PC-9 (cell line): ENCODE measurements around the gene GPR75. TPM values are rescaled to one million over a fixed set of nuclear protein-coding genes. Genes with fewer than 3 reads are reported as not detected.
"Not testable (repeated sequence)": the region's sequence is repeated elsewhere in the genome, so short reads cannot be mapped to it uniquely, and the experiment has no call there.

Experiments
- BruUV-seq: library from RNA; stranded (reverse); fragments of 400-500 nt; replicated peaks from 2 replicates; lab custom pipeline; 2021; lab: Mats Ljungman, UMichigan
- CTCF ChIA-PET: fragments of 300-600 bp; sonication (Branson Sonifier 250); formaldehyde crosslinking; loops from one replicate; lab custom pipeline; 2022; ENCODE audit warnings: antibody characterized with exemption; lab: Charles Lee
- POLR2A ChIA-PET: fragments of 300-600 bp; sonication (Branson Sonifier 250); formaldehyde crosslinking; loops from one replicate; lab custom pipeline; 2022; ENCODE audit warnings: antibody characterized with exemption; ENCODE audit not compliant: unreplicated experiment; lab: Charles Lee
- DNase-seq, 2 experiments: peaks; one replicate each; pipeline versions ENCODE4 v3.0.0 to v3.0.0-alpha.2; 2015 to 2022; ENCODE audit warnings: mixed read lengths in 1 of 2
- H2AFZ ChIP-seq: fragments of 200-600 bp; sonication (generic); 2 replicates; pipeline ENCODE4 v1.8.1; 2017; ENCODE audit warnings: antibody characterized with exemption
- H3F3A ChIP-seq: fragments of 200-600 bp; sonication (generic); 2 replicates; pipeline ENCODE4 v1.8.1; 2017; ENCODE audit warnings: antibody characterized with exemption, mild to moderate bottlenecking, low read depth; ENCODE audit not compliant: insufficient read depth
- H3K27ac ChIP-seq: fragments of 200-600 bp; sonication (generic); 2 replicates; pipeline ENCODE4 v1.6.1; 2016; ENCODE audit warnings: mixed run types
- H3K27me3 ChIP-seq: fragments of 200-600 bp; sonication (generic); 2 replicates; pipeline ENCODE4 v1.6.1; 2016; ENCODE audit warnings: low read depth, mixed run types; ENCODE audit not compliant: insufficient read depth
- H3K36me3 ChIP-seq: fragments of 200-600 bp; sonication (generic); 2 replicates; pipeline ENCODE4 v1.6.1; 2016; ENCODE audit warnings: low read depth, mixed run types
- H3K4me1 ChIP-seq: fragments of 200-600 bp; sonication (generic); replicated peaks from 2 replicates; pipeline ENCODE4 v1.6.1; 2016; ENCODE audit warnings: mixed run types; ENCODE audit not compliant: insufficient read depth
- H3K4me2 ChIP-seq: fragments of 200-600 bp; sonication (generic); 2 replicates; pipeline ENCODE4 v1.6.1; 2017; ENCODE audit warnings: mixed run types
- H3K4me3 ChIP-seq: fragments of 200-600 bp; sonication (generic); 2 replicates; pipeline ENCODE4 v1.6.1; 2016; ENCODE audit warnings: mixed run types
- H3K79me2 ChIP-seq: fragments of 200-600 bp; sonication (generic); 2 replicates; pipeline ENCODE4 v1.6.1; 2017; ENCODE audit warnings: low read depth, mixed run types
- H3K9me2 ChIP-seq: fragments of 200-600 bp; sonication (generic); 2 replicates; pipeline ENCODE4 v1.8.1; 2017; ENCODE audit warnings: mild to moderate bottlenecking; ENCODE audit not compliant: insufficient read depth
- H3K9me3 ChIP-seq: fragments of 200-600 bp; sonication (generic); 2 replicates; pipeline ENCODE4 v1.8.1; 2016; ENCODE audit warnings: low read depth; ENCODE audit not compliant: insufficient read depth
- H4K20me1 ChIP-seq: fragments of 200-600 bp; sonication (generic); 2 replicates; pipeline ENCODE4 v1.8.1; 2017; ENCODE audit not compliant: insufficient read depth
- EZH2 ChIP-seq: fragments of 200-600 bp; sonication (generic); IDR thresholded peaks from 2 replicates; pipeline ENCODE4 v1.8.0; 2017; ENCODE audit warnings: antibody characterized with exemption, low read depth
- intact Hi-C: fragments of 100-400 bp; cut with micrococcal nuclease; formaldehyde crosslinking; loops from one replicate; pipeline ENCODE4 v1.10.0; 2022; ENCODE audit not compliant: unreplicated experiment
- total RNA-seq: library from RNA; stranded (reverse); gene quantifications from 2 replicates; pipeline ENCODE4 v1.2.3, GENCODE V29; 2021
- TF ChIP-seq, protein P1 (sequence below): fragments of 200-600 bp; sonication (generic); conservative IDR thresholded peaks from 2 replicates; pipeline ENCODE4 v1.6.1; 2017; ENCODE audit warnings: mixed run types, antibody characterized with exemption, mild to moderate bottlenecking, moderate library complexity

GPR75 gene
- total RNA-seq, 1 experiment from 2014 or later: 3.7 TPM

DNA sequence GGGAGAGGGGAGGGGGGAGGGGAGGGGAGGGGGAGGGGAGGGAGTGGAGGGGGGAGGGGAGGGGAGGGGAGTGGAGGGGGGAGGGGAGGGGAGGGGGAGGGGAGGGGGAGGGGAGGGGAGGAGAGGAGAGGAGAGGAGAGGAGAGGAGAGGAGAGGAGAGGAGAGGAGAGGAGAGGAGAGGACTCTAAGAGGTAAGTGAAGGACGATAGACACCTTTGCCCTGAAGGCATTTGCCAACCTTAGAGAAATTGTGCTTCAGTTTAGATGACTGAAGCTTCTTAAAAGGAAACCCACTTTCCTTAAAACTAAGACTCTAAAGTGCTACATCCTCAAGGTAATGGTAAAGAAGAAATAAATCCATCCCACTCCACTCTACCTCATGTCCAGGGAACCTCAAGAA is 19.2 kb downstream of the GPR75 start:
- BruUV-seq: no TSS peak
- no peaks in the 10 kb centered on the region for H3K9me2 ChIP-seq
- intact Hi-C loops: no loop called here
- CTCF ChIA-PET: no interaction called here
- H3K36me3 ChIP-seq: no peaks in the 10 kb centered on the region
- no peaks in the 10 kb centered on the region for H3K27me3 ChIP-seq
- no peaks in the 10 kb centered on the region for H4K20me1 ChIP-seq
- TF ChIP-seq, protein P1, sequence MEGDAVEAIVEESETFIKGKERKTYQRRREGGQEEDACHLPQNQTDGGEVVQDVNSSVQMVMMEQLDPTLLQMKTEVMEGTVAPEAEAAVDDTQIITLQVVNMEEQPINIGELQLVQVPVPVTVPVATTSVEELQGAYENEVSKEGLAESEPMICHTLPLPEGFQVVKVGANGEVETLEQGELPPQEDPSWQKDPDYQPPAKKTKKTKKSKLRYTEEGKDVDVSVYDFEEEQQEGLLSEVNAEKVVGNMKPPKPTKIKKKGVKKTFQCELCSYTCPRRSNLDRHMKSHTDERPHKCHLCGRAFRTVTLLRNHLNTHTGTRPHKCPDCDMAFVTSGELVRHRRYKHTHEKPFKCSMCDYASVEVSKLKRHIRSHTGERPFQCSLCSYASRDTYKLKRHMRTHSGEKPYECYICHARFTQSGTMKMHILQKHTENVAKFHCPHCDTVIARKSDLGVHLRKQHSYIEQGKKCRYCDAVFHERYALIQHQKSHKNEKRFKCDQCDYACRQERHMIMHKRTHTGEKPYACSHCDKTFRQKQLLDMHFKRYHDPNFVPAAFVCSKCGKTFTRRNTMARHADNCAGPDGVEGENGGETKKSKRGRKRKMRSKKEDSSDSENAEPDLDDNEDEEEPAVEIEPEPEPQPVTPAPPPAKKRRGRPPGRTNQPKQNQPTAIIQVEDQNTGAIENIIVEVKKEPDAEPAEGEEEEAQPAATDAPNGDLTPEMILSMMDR: no peak
- no peak for TF ChIP-seq EZH2
- no peak overlapping the region for H3K4me3 ChIP-seq
- H3K27ac ChIP-seq: no peak overlapping the region
- H3K9me3 ChIP-seq: no peaks in the 10 kb centered on the region
- H3F3A ChIP-seq: peaks cover 8% of the 10 kb centered on the region; the same call in 1 of the 2 replicates
- no peak for DNase-seq
- no peak overlapping the region for H3K4me2 ChIP-seq
- H3K4me1 ChIP-seq: no peaks in the 10 kb centered on the region
- H3K79me2 ChIP-seq: no peaks in the 10 kb centered on the region
- H2AFZ ChIP-seq: no peak overlapping the region
- POLR2A ChIA-PET: no interaction called here

DNA sequence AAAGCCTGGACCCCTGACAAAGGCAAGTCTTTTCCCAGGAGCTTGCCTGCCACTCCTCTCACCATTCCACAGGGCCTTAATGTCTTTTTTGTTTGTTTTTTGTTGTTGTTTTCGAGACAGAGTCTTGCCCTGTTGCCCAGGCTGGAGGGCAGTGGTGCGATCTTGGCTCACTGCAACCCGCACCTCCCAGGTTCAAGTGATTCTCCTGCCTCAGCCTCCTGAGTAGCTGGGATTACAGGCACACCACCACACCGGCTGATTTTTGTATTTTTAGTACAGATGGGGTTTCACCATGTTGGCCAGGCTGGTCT is 29.8 kb downstream of the GPR75 start:
- H3K9me3 ChIP-seq, H2AFZ ChIP-seq, H3K36me3 ChIP-seq, H4K20me1 ChIP-seq, H3K27me3 ChIP-seq, H3K4me3 ChIP-seq, POLR2A ChIA-PET, CTCF ChIA-PET, DNase-seq, BruUV-seq, H3K4me2 ChIP-seq, H3F3A ChIP-seq, H3K4me1 ChIP-seq, intact Hi-C loops, H3K9me2 ChIP-seq, H3K27ac ChIP-seq, H3K79me2 ChIP-seq: not testable (repeated sequence)

DNA sequence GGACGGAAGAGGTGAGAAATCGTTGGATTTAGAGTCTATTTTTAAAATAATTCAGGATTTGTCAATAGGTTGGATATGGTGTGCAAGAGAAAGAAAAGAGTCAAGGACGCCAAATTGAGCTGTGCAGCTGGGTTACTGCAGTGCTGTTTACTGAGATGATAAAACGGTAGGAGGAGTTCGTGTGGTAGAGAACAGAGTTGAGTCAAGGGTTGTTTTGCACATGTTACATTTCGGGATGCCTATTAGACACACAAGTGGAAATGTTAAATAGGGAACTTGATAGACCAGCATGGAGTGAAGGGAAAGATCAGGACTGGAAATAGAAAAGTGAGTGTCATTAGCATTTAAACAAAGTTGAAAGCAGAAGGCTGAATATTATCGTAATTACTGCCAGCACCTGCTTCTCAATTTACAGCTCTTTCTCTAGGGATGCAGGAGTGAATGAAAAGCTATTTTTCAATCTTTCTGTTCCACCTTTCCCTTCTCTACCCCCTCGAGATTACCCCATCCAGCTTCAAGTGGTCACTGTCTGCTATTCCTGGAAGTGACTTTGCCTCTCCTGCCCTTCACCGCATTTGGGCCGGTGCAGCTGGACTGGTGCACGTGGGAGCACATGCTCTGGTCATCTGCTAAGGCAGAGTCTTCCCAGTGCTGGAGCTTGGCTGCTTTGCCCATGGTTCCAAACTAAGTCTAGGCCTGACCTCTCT is 30.3 kb downstream of the GPR75 start:
- DNase-seq: no peak
- Histone ChIP-seq H3K4me3 (no peak overlapping the region), H3K4me2 (no peak overlapping the region), H4K20me1 (no peaks in the 10 kb centered on the region; the same call in 1 of the 2 replicates), H3K27ac (no peak overlapping the region), H3F3A (peaks cover 9% of the 10 kb centered on the region; the same call in 1 of the 2 replicates), H3K27me3 (no peaks in the 10 kb centered on the region), H3K79me2 (no peaks in the 10 kb centered on the region), H3K36me3 (no peaks in the 10 kb centered on the region), H3K4me1 (no peaks in the 10 kb centered on the region), H3K9me3 (no peaks in the 10 kb centered on the region), H2AFZ (no peak overlapping the region), H3K9me2 (no peaks in the 10 kb centered on the region)
- ChIA-PET POLR2A (no interaction called here), CTCF (no interaction called here)
- BruUV-seq: no TSS peak
- intact Hi-C loops: no loop called here
- TF ChIP-seq, protein P1: no peak
- no peak for TF ChIP-seq EZH2

DNA sequence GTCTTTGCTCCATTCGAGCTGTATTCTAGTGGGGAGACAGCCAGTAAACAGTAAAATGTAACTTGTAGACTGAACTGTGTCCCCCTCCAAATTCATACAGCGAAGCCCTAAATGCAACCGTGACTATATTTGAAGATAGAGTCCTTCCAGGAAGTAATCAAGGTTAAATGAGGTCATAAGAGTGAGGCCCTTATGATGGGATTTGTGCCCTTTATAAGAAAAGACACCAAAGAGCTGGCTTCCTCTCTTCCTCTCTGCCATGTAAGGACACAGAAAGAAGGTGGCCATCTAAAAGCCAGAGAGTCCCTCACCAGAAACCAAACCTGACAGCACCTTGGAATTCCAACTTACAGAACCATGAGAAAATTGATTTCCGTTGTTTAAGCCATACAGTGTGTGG is 31.4 kb downstream of the GPR75 start:
- BruUV-seq: no TSS peak
- H3K4me3 ChIP-seq: no peak overlapping the region
- intact Hi-C loops: no loop called here
- no peak overlapping the region for H3K4me2 ChIP-seq
- H3K27ac ChIP-seq: no peak overlapping the region
- no peak overlapping the region for H2AFZ ChIP-seq
- TF ChIP-seq, protein P1: no peak
- TF ChIP-seq EZH2: no peak
- H3K9me2 ChIP-seq: no peaks in the 10 kb centered on the region
- H3K79me2 ChIP-seq: no peaks in the 10 kb centered on the region
- H3K9me3 ChIP-seq: no peaks in the 10 kb centered on the region
- H3K27me3 ChIP-seq: no peaks in the 10 kb centered on the region
- H4K20me1 ChIP-seq: no peaks in the 10 kb centered on the region; the same call in 1 of the 2 replicates
- H3K36me3 ChIP-seq: no peaks in the 10 kb centered on the region
- peaks cover 4% of the 10 kb centered on the region; the same call in 1 of the 2 replicates for H3F3A ChIP-seq
- ChIA-PET CTCF (no interaction called here), POLR2A (interaction anchor here (0.7 kb wide), 1 partner anchor 27 kb away, joined by 3 read pairs; no protein-coding TSS in a partner anchor)
- no peaks in the 10 kb centered on the region for H3K4me1 ChIP-seq
- DNase-seq: no peak
